Activated CD8-positive, alpha-beta memory T cell treated with anti-CD3 and anti-CD28 coated beads, Interleukin-2, amount 50 U/mL, for 24 hours (primary cell): Measurements from ENCODE around the gene EFTUD2.
"Not testable (repeated sequence)": the region's sequence is repeated elsewhere in the genome, so short reads cannot be mapped to it uniquely, and the experiment has no call there.

Experiments
- DNase-seq: peaks from one replicate; pipeline ENCODE4 v3.0.0-alpha.2; 2020; ENCODE audit errors: extremely low read depth

The EFTUD2 gene

GRCh38 chr17:44848961-44849489 is 50.2 kb downstream of the EFTUD2 start:
- DNase-seq: no peak

DNA sequence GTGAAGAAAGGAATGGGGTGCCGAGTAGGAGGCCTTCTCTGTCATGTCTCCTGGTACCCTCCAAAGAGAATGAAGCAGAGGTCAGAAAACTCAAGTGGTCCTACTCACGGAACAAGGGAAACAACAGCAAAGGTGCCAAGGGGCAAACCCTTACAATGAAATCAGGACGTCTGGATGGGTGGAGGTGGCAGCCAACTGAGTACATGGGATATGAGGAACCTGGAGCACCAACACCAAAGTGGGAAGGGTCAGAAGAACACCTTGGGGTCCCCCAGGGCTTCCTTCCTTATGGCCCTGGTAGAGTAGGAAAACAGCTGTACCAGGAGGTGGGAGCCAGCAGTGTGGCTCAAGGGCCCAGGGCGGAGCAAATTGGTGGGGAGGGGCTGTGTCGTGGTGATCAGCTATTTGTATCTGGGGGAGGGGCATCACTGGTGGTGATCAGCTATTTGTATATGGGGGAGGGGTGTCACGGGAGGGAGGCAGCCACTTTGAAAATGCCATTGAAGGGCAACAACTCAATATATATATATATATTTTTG is 50.9 kb downstream of the EFTUD2 start:
- no peak for DNase-seq

- no peak for DNase-seq
These were observed 51.7 kb downstream of the EFTUD2 start, which contains the start of gene HIGD1B for GRCh38 chr17:44847586-44847985. Gene HIGD1B, plus strand, starts transcription at chr17:44847883. Its CDS starts 270 bp downstream, at chr17:44848153.

DNA sequence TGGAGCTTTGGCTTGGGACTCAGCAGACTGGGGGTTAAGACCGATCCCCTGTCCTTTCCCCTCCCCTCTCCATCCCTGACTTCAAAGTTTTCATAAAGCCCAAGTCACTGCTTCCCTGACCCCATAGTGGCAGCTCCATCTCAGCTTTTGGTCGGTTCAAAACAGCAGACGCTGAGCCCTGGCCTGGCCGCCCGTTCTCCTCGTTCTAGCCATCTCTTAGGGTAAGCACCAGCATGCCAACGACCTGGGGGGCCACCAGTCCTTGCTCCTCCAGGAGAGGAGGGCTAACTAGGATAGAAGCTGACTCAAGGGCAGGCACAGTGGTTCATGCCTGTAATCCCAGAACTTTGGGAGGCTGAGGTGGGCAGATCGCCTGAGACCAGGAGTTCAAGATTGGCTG is 53.0 kb downstream of the EFTUD2 start:
- no peak for DNase-seq

DNA sequence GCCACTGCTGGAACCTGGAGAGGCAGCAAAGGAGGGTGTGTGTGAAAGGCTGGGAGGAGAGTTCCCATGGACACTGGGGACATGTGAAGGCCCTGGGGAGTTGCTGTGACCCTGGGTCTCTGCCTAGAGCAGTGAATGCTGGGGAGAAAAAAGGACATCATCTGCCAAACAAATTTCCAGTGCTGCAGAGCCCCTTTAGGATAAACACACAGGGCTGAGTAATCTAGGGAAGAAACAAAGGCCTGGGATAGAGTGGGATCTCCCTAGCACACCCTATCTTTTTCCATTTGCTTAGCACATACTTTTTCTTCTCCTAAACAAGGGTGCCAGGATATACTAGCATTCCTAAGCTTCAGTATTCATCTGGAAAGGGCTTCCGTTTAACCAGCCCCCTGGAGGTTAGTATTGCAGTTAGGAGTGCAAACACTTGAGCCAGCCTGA is 54.8 kb downstream of the EFTUD2 start:
- DNase-seq: no peak

DNA sequence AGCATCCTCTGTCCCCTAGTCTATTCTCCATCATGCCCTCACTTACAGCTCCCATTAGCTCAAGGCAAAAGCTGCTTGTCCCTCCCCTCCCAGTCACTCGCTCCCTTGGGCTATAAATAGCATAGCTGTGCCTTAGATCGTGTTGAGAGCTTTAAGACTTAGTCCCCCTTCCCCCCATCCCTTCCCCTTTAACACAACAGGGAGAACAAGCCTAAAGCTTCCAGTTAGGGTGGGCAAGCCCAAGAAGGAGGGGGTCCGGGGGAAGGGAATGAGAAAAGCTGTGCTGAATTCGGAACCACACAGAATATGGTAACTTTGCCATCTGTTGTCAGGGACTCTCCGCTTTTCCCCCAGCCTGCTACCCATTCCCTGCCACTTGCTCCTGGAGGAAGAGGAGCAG is 56.5 kb downstream of the EFTUD2 start:
- no peak for DNase-seq

- DNase-seq: no peak
These were observed 58.3 kb downstream of the EFTUD2 start for GRCh38 chr17:44840936-44841335.

DNA sequence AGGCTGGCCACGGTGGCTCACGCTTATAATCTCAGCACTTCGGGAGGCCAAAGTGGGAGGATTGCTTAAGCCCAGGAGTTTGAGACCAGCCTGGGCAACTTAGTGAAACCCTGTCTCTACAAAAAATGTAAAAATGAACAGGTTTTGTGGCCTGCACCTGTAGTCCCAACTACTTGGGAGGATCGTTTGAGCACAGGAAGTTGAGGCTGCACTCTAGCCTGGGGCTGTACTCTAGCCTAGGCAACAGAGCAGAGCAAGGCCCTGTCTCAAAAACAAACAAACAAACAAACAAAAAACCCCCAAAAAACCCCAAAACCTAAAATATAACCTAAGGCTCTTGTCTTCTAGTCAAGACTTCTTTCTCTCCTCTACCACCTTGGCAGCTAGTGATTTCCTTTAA is 59.0 kb downstream of the EFTUD2 start:
- DNase-seq: no peak

GRCh38 chr17:44837196-44837595 is 62.0 kb downstream of the EFTUD2 start:
- DNase-seq: no peak

DNA sequence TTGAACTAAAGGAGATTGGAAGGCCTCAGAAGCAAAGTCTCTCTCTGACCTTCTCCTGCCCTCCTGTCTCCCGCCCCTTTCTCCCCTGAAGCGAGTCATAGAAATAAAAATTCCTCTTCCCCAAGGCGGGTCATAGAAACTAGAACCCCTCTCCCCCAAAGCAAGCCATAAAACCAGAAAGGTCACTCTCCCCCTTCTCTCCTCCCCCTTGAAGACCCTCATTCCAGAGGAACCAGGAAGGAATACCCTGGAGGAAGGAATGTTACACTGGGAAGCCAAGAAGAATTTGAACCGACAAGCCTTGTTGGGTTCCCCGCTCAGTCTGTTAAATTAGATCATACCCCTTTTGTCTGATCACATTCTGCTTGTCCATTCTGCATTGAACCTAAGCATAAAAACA is 66.4 kb downstream of the EFTUD2 start:
- no peak for DNase-seq

DNA sequence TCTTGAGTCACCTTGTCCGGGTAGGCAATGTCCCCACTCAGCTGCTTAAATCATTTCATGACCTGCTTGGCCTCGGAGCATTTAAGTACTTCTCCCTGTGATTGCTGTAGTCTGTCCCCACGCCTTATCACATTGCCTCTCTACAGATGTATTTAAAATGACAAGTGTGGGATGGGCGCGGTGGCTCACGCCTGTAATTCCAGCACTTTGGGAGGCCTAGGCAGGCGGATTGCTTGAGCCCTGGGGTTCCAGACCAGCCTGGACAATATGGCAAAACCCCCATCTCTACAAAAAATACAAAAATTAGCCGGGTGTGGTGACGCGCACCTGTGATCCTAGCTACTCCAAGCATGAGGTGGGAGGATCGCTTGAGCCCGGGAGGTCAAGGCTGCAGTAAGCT is 67.9 kb downstream of the EFTUD2 start:
- no peak for DNase-seq

DNA sequence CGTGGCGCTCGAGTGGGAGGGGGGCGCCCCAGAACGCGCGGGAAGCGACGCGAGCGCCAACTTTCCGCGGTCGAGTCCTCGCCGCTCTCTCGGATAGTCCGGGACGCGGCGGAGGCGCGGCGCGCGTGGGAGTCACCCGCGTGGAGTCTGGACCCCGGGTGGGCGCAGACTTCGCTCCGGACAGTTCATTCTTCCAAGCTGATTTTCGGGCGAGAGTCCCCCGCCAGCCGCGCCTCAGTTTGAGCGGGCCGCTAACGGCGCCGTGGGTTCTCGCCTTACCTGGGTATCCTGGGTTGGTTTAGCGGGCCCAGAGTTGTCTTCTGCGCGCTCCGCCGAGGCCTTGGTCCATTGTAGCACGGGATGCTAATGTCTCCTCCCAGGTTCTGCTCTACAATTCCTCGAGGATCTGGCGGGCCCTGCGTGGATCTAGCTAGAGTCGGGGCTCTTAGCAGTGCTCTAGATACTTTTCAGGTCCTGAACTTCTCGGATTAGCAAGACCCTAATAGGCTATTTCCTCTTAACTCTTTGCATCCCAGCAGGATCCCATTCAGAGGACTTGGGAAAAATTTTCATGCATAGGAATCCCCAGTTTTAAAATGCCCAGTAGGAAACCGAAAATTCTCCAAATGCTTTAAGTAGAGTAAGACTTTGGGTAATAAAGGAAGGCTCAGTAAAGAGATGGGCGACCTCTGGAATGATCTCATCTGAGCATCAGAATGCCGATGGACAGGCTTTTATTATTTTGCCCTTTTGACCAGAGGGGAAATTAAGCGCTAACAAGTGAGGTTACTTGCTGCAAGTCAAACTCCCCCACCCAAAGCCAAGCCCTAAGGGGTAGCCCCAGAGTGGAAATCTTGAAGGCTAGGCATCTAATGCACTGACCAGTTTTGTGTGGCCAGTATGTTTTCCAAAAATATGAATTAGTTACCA is 68.6 kb downstream of the EFTUD2 start:
- no peak for DNase-seq

- DNase-seq: no peak
These were observed 69.5 kb downstream of the EFTUD2 start, which contains the start of gene GJC1 for GRCh38 chr17:44829523-44830358. Gene GJC1, minus strand, starts transcription at chr17:44830287. Its CDS starts 24,470 bp downstream, at chr17:44805817.

- no peak for DNase-seq
These were observed 70.2 kb downstream of the EFTUD2 start for GRCh38 chr17:44828919-44829522.

DNA sequence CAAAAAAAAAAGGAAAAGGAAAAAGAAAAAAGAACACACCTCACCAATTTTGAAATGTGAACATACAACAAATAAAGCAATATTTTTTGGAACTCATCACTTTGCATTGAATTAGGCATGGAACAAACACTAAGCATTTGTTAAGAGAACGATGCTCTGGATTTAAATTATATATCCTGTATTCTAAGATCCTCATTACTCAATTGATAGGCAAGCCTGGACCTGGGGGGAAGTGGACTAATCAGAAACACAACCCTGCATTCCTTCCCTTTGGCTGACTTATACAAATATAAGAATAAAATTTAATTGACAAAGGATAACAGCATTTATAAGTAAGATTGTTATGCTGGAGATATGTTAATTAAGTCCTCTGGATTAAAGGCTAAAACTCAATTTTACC is 71.4 kb downstream of the EFTUD2 start:
- no peak for DNase-seq

- DNase-seq: no peak
These were observed 73.0 kb downstream of the EFTUD2 start for GRCh38 chr17:44826123-44826790.

GRCh38 chr17:44825236-44825635 is 74.0 kb downstream of the EFTUD2 start:
- not testable (repeated sequence) for DNase-seq

- DNase-seq: no peak
These were observed 78.5 kb downstream of the EFTUD2 start for GRCh38 chr17:44820631-44821212.

GRCh38 chr17:44818508-44818907 is 80.7 kb downstream of the EFTUD2 start:
- not testable (repeated sequence) for DNase-seq

- no peak for DNase-seq
These were observed 87.0 kb downstream of the EFTUD2 start for GRCh38 chr17:44812263-44812662.
